GM18517 (cell line): ENCODE results near the gene TIMM10.

Experiments used
- ATAC-seq: cut with Tn5 transposase; IDR thresholded peaks from one replicate; pipeline ENCODE4 v1.9.1; 2021; ENCODE audit warnings: mild to moderate bottlenecking, moderate library complexity; ENCODE audit not compliant: unreplicated experiment

The TIMM10 gene

DNA sequence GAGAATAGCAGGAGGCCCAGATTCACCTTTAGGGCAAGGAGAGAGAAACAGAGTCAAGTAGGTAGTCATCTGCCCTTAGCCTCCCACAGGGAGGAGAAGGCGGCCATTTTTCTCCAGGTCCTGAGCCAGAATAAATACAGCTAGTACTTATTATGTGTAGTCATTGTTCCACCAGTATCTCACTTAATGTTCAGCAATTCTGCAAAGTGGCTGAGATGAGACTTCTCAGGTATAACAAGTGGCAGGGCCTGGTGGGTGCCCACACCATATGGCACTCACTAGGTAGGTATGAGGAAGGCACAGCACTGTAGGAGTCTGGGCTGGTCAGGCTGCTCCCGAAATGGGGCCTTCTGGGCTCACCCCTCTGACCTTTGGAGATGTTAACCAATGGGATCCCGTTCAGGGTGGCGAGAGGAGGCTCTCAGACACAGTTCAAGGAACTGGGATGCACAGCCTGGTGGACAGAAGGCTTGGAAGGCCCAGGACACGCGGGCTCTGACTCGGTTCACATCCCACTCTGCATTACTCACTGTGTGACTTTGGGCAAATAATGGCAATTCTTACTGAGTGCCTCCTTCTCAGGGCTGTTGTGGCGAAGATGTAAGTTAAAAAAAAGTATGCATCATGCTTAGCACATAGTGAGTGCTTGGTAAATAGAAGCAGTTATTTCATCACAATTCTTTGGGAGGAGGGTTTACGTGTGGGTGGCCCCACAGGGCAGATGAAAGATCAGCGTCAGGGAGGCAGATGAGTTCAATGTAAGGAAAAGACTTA, 45.1 kb downstream of the TIMM10 start:
- ATAC-seq, result no peak

DNA sequence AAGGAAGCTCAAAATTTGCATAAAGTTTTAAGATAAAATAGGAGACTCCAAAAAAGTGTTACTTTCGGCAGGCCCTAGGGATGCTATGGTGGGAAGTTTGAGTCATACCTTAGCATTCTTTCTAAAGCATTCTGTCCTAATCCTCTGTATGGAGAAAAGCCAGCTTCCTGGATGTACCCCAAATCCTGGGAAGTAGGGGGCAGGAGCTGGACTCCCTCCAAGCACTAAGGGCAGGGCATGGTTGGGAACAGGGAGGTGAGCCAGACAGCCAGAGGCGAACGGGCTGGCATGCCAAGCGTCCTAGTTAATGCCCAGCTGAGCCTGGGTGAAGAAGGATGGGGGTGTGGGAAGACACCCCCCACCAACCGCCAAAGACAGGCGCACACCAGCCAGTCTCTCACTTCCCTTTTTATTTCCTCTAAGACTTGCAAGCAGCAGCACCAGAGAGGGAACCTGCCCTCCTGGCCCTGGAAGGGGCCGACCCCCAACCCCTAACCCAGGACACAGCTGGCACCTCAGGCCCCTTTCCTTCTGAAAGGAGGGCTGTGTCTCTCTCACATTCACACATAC, 46.3 kb downstream of the TIMM10 start:
- ATAC-seq, result peak; percentile 71

DNA sequence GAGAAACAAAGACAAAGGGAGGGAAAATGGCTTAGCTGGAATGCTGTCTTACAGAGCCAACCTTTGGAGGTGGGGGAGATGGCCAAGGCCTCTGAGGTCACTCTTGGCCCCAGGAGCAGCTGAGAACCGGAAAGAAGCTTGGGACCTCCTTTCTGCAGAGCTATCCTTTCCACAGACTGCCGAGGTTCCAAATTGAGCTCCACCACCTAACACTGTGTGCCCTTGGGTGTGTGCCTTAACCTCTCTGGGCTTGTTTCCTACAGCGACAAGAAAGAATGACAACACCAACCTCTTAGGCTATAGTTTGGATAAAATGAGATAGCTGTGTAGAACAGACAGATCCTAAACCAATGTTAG, 47.0 kb downstream of the TIMM10 start:
- ATAC-seq, result no peak

- no peak for ATAC-seq
These were observed 47.6 kb downstream of the TIMM10 start for GRCh38 chr11:57482782-57483561.

GRCh38 chr11:57481915-57482781, 48.4 kb downstream of the TIMM10 start:
- ATAC-seq, result no peak

DNA sequence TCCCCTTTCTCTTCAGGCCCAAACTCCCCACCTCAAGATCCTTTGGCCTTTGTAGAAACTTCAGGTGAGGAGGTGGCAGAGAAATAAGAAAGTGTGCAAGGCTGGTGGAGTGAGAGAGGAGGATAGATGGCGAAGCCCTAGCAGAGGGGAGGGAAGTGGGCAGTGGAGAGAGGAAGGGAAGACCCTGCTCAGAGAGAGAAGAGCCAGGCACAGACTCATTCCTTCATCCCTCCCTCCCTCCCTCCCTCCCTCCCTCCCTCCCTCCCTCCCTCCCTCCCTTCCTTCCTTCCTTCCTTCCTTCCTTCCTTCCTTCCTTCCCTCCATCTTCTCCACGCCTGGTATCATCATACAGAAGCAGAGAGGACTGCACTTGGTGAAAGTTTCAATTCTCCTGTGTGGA, 49.2 kb downstream of the TIMM10 start:
- no peak for ATAC-seq

GRCh38 chr11:57480409-57481137, 50.0 kb downstream of the TIMM10 start:
- no peak for ATAC-seq

DNA sequence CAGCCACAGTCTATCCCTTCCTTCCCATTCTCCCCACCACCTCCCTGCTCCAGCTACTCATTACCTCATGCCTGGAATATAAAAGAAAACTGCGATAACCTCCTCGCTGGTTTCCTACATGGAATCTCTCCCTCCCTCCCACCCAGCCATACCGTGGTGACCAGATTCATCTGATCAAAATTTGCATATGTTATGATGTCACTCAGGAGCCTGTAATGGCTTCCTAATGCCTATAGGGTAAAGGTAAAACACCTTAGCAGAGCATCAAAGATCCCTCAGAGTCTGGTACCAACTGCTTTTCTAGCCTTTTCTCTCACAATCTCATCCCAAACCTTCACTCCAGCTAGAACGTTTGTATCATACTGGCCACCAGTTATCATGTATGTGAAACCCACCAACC, 50.6 kb downstream of the TIMM10 start:
- no peak for ATAC-seq

DNA sequence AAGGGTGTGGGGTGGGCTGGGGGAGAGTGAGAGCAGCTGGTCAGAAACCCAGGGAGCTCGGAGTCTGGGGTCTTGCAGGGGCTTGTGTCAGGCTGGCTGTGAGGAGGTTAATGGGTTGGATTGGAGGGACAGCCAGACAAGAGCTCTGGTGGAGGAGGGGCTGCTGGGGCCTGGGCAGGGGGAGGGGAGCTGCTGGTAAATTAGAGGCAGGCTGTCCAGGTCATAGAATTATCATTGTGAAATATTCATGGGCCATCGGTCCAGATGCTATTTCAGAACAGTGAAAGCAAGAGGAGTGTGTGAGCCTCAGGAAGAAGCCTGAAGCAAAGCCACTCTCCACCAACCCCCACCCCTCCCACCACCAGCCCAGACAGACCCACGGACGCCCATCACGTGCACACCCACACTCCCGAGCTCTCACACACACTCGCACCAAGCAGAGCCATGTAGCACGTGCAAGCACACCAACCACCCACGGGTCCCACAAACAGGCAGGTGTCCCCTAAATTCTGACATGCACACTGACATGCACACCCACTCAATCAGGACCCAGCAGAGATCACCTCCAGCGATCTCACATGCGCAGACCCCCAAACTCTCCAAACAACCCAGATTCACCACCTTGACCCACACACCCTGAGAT, 51.4 kb downstream of the TIMM10 start:
- ATAC-seq, result no peak
